Endothelial cell of umbilical vein (primary cell): ENCODE measurements around the gene TSSC4. TPM values are rescaled to one million over a fixed set of nuclear protein-coding genes. Genes with fewer than 3 reads are reported as not detected.

Experiments used
- BruUV-seq: library from RNA; stranded (reverse); fragments of 400-500 nt; replicated peaks from 2 replicates; lab custom pipeline; 2021; lab: Mats Ljungman, UMichigan
- CTCF ChIA-PET: fragments of 300-600, 350-600 bp; sonication (Branson Sonifier 250); formaldehyde crosslinking; loops from one replicate; lab custom pipeline; 2021; ENCODE audit warnings: antibody characterized with exemption, inconsistent platforms; lab: Charles Lee
- POLR2A ChIA-PET: fragments of 300-600, 350-600 bp; sonication (Branson Sonifier 250); formaldehyde crosslinking; loops from one replicate; lab custom pipeline; 2021; ENCODE audit warnings: antibody characterized with exemption, inconsistent platforms; lab: Charles Lee
- DNase-seq: peaks from one replicate; pipeline ENCODE4 v3.0.0-alpha.2; 2011; ENCODE audit warnings: low read depth, low spot score
- FAIRE-seq: peaks from 2 replicates; lab custom pipeline; 2011; peaks lifted over from hg19 to GRCh38; lab: Jason Lieb, UNC
- H2AFZ ChIP-seq: 2 replicates; pipeline ENCODE4 v1.6.0; 2012; ENCODE audit warnings: low read depth, low read length, control low read depth, inconsistent platforms
- H3K27ac ChIP-seq: 2 replicates; pipeline ENCODE4 v1.5.1; 2011; ENCODE audit warnings: low read depth, mild to moderate bottlenecking, control low read depth, low read length, moderate library complexity; ENCODE audit not compliant: insufficient read depth
- H3K27me3 ChIP-seq, 2 experiments: 2 replicates each; pipeline versions ENCODE4 v1.6.0 to v1.6.1; 2011; ENCODE audit warnings: low read length in 2 of 2, mixed read lengths in 1 of 2; ENCODE audit not compliant: control insufficient read depth in 2 of 2, insufficient read depth in 2 of 2
- H3K36me3 ChIP-seq, 2 experiments: 2 replicates in 1 of 2; 3 replicates in 1 of 2; pipeline ENCODE4 v1.5.1; 2011; ENCODE audit warnings: low read length in 2 of 2, mild to moderate bottlenecking in 1 of 2, moderate library complexity in 1 of 2; ENCODE audit not compliant: control insufficient read depth in 2 of 2, insufficient read depth in 2 of 2; ENCODE audit errors: extremely low read depth in 1 of 2
- H3K4me1 ChIP-seq: 3 replicates; pipeline ENCODE4 v1.5.1; 2011; ENCODE audit warnings: mild to moderate bottlenecking, low read length; ENCODE audit not compliant: control insufficient read depth, insufficient read depth; ENCODE audit errors: extremely low read depth
- H3K4me2 ChIP-seq: 2 replicates; pipeline ENCODE4 v1.6.1; 2011; ENCODE audit warnings: low read length, control low read depth, mixed read lengths; ENCODE audit not compliant: insufficient read depth
- H3K4me3 ChIP-seq, 3 experiments: fragments of 200-600 bp in 1 of 3; sonication (generic), shearing (Covaris generic) in 1 of 3; replicated peaks in 1 of 3; 2 replicates each; pipeline ENCODE4 v1.5.1; 2011 to 2016; ENCODE audit warnings: control low read depth in 3 of 3, low read length in 3 of 3, mild to moderate bottlenecking in 2 of 3, inconsistent platforms in 1 of 3, low read depth in 1 of 3, moderate library complexity in 1 of 3; ENCODE audit not compliant: insufficient read depth in 1 of 3
- H3K79me2 ChIP-seq: 2 replicates; pipeline ENCODE4 v1.6.0; 2012; ENCODE audit warnings: low read length, inconsistent platforms; ENCODE audit not compliant: control insufficient read depth, insufficient read depth
- H3K9ac ChIP-seq: replicated peaks from 2 replicates; pipeline ENCODE3; 2011; ENCODE audit warnings: low read length, control low read depth; ENCODE audit not compliant: insufficient read depth; ENCODE audit errors: extremely low read depth
- H3K9me1 ChIP-seq: replicated peaks from 3 replicates; pipeline ENCODE4 v1.6.0; 2011; ENCODE audit warnings: mild to moderate bottlenecking, low read length; ENCODE audit not compliant: control insufficient read depth, insufficient read depth; ENCODE audit errors: extremely low read depth
- H3K9me3 ChIP-seq: replicated peaks from 2 replicates; pipeline ENCODE4 v1.5.1; 2012; ENCODE audit warnings: low read length, inconsistent platforms; ENCODE audit not compliant: control insufficient read depth, insufficient read depth
- H4K20me1 ChIP-seq: replicated peaks from 2 replicates; pipeline ENCODE3; 2011; ENCODE audit warnings: mild to moderate bottlenecking, low read length; ENCODE audit not compliant: control insufficient read depth, insufficient read depth; ENCODE audit errors: extremely low read depth
- EZH2 ChIP-seq: IDR thresholded peaks from 2 replicates; pipeline ENCODE4 v1.6.1; 2012; ENCODE audit warnings: borderline replicate concordance, low read depth, mild to moderate bottlenecking, moderate library complexity, low read length, inconsistent platforms; ENCODE audit not compliant: severe bottlenecking
- FOS ChIP-seq: IDR thresholded peaks from 2 replicates; pipeline ENCODE4 v1.6.1; 2011; ENCODE audit warnings: mild to moderate bottlenecking, low read length, moderate library complexity, borderline replicate concordance; ENCODE audit not compliant: insufficient read depth
- GATA2 ChIP-seq: IDR thresholded peaks from 2 replicates; pipeline ENCODE4 v1.7.0; 2011; ENCODE audit warnings: low read depth, mild to moderate bottlenecking, moderate library complexity, mixed read lengths, low read length; ENCODE audit not compliant: insufficient read length, insufficient read depth
- JUN ChIP-seq: IDR thresholded peaks from 2 replicates; pipeline ENCODE4 v1.6.1; 2011; ENCODE audit warnings: borderline replicate concordance, low read depth; ENCODE audit not compliant: insufficient read length, insufficient read depth
- MYC ChIP-seq: IDR thresholded peaks from one replicate; pipeline ENCODE4 v1.6.1; 2011; ENCODE audit warnings: mild to moderate bottlenecking, low read depth, low read length
- POLR2A ChIP-seq: IDR thresholded peaks from 2 replicates; pipeline ENCODE4 v1.6.1; 2012; ENCODE audit warnings: low read depth, mild to moderate bottlenecking, control low read depth, low read length
- POLR2AphosphoS5 ChIP-seq: IDR thresholded peaks from 2 replicates; pipeline ENCODE4 v1.6.1; 2012; ENCODE audit warnings: low read depth, mild to moderate bottlenecking, control low read depth, low read length, moderate library complexity; ENCODE audit not compliant: insufficient read depth
- dilution Hi-C: fragments of 300-500 bp; cut with MboI; formaldehyde crosslinking; loops from one replicate; pipeline ENCODE4 v1.15.0; 2019; ENCODE audit warnings: low sequenced_read_pairs; ENCODE audit not compliant: extremely low pct_ligation_motif_present
- intact Hi-C: fragments of 100-400 bp; cut with micrococcal nuclease; formaldehyde crosslinking; loops from one replicate; pipeline ENCODE4 v1.10.0; 2022
- polyA plus RNA-seq, 4 experiments: library from polyadenylated mRNA; depleted of rRNA in 3 of 4; stranded (reverse) in 3 of 4; unstranded in 1 of 4; fragments of >200 nt; gene quantifications; 2 replicates each; pipeline versions ENCODE4 v1.2.1 to v1.2.3, GENCODE V29; 2011 to 2012; ENCODE audit warnings: missing spikeins in 1 of 4
- total RNA-seq: library from RNA; stranded (reverse); gene quantifications from 2 replicates; pipeline ENCODE4 v1.2.3, GENCODE V29; 2021
- TF ChIP-seq, protein P1 (sequence below), 2 donors: IDR thresholded peaks; 1 replicate in 1 of 2; 2 replicates in 1 of 2; pipeline ENCODE4 v1.5.1; 2011; ENCODE audit warnings: low read length in 2 of 2, mild to moderate bottlenecking in 2 of 2, moderate library complexity in 2 of 2, control low read depth in 1 of 2, inconsistent platforms in 1 of 2, low read depth in 1 of 2; ENCODE audit not compliant: insufficient read depth in 1 of 2; ENCODE audit errors: extremely low read depth in 1 of 2
- TF ChIP-seq, protein P2 (sequence below): IDR thresholded peaks from 2 replicates; pipeline ENCODE4 v1.6.1; 2011; ENCODE audit not compliant: insufficient read depth, insufficient read length

TSSC4 gene
- total and polyA plus RNA-seq, 2 donors (not counting 3 experiments of a cell fraction or from before 2014, with no cell fraction given): 42.7 to 59.6 TPM

DNA sequence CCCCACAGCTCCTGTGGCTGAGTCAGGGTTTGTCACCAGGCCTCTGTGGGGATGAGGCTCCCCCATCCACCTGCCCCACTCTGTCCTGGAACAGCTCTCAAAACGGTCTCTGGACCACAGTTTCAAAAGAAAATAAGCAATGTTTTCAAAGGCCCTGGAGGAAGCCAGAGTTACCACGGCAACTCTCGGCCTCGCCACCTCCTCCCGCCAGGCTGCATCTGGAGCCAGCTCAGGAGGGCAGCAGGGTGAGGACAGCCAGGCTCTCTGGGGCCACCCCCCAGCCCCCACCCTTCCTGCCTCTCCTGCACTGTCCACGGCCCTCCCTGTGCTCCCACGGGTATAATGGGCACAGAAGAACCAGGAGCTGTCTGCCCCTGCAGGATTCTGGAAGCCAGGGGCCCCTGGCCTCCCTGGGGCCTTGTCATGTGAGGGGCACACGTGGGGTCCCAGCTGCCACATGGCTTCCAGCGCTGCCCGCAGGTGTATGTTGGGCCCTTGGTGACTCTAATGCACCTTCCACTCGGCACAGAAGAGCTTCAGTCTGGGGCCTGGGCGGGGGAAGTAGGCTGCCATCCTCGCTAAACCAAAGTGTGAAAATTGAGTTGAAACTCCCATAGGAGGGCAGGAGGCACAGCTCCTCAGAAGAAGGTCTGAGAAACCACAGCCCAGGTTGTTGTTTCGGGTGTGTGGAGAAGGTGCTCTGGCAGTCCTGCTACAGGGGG is 13.1 kb upstream of the TSSC4 start:
- Histone ChIP-seq H2AFZ (no peak overlapping the region), H3K27ac (peak overlapping the region; percentile 13), H3K79me2 (peaks cover 94% of the 10 kb centered on the region), H3K9me1 (no peaks in the 10 kb centered on the region), H3K9me3 (no peaks in the 10 kb centered on the region), H3K27me3 (no peaks in the 10 kb centered on the region), H3K36me3 (peaks cover 2 to 18% of the 10 kb centered on the region in 2 experiments), H3K4me2 (no peak overlapping the region), H3K4me3 (no peak overlapping the region), H3K4me1 (peaks cover 25% of the 10 kb centered on the region), H4K20me1 (peaks cover 2% of the 10 kb centered on the region), H3K9ac (no peak overlapping the region)
- POLR2A ChIA-PET: interaction anchor here (1.4 to 2.1 kb wide), 2 partner anchors 10 to 13 kb away, joined by 4 to 17 read pairs; partner anchors contain the start of genes CD81 and TSSC4
- DNase-seq: no peak
- CTCF ChIA-PET: interaction anchor here (0.8 to 2.4 kb wide), 7 partner anchors 10 to 146 kb away, joined by 3 to 13 read pairs (median 4); partner anchors contain the start of genes CD81 and TSSC4
- no peak for FAIRE-seq
- BruUV-seq: no TSS peak
- TF ChIP-seq, protein P1, sequence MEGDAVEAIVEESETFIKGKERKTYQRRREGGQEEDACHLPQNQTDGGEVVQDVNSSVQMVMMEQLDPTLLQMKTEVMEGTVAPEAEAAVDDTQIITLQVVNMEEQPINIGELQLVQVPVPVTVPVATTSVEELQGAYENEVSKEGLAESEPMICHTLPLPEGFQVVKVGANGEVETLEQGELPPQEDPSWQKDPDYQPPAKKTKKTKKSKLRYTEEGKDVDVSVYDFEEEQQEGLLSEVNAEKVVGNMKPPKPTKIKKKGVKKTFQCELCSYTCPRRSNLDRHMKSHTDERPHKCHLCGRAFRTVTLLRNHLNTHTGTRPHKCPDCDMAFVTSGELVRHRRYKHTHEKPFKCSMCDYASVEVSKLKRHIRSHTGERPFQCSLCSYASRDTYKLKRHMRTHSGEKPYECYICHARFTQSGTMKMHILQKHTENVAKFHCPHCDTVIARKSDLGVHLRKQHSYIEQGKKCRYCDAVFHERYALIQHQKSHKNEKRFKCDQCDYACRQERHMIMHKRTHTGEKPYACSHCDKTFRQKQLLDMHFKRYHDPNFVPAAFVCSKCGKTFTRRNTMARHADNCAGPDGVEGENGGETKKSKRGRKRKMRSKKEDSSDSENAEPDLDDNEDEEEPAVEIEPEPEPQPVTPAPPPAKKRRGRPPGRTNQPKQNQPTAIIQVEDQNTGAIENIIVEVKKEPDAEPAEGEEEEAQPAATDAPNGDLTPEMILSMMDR (IDR thresholded peaks at IDR 0.05; ENCODE audit: extremely low read depth in 1 of 2, insufficient read depth in 1 of 2, low read depth in 1 of 2, low read length in 2 of 2): no peak
- no peak for TF ChIP-seq GATA2
- TF ChIP-seq JUN: no peak
- TF ChIP-seq POLR2A: no peak
- TF ChIP-seq EZH2: no peak
- TF ChIP-seq, protein P2, sequence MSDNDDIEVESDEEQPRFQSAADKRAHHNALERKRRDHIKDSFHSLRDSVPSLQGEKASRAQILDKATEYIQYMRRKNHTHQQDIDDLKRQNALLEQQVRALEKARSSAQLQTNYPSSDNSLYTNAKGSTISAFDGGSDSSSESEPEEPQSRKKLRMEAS: no peak
- TF ChIP-seq FOS: no peak
- TF ChIP-seq POLR2AphosphoS5: no peak
- no peak for TF ChIP-seq MYC
- dilution Hi-C loops (no loop called here), intact Hi-C loops (no loop called here)
